Gastrocnemius medialis (tissue), 4 donors: ENCODE results near the gene MAP3K12.

Experiments used
- POLR2A ChIP-seq, 2 donors: fragments of 450-650 bp; IDR thresholded peaks; one replicate each; pipeline ENCODE4 v1.6.1; 2017; ENCODE audit warnings: antibody characterized with exemption in 2 of 2, mild to moderate bottlenecking in 2 of 2, moderate library complexity in 2 of 2
- TF ChIP-seq, protein P1 (sequence below), 5 experiments: fragments of 450-650 bp in 3 of 5; fragments of 200-600 bp in 2 of 5; sonication (generic) in 2 of 5; IDR thresholded peaks in 4 of 5; conservative IDR thresholded peaks in 1 of 5; 1 replicate in 4 of 5; 2 replicates in 1 of 5; pipeline ENCODE4 v1.5.1; 2016 to 2019; ENCODE audit warnings: antibody characterized with exemption in 5 of 5, mild to moderate bottlenecking in 3 of 5, moderate library complexity in 3 of 5

- TF ChIP-seq, protein P1, sequence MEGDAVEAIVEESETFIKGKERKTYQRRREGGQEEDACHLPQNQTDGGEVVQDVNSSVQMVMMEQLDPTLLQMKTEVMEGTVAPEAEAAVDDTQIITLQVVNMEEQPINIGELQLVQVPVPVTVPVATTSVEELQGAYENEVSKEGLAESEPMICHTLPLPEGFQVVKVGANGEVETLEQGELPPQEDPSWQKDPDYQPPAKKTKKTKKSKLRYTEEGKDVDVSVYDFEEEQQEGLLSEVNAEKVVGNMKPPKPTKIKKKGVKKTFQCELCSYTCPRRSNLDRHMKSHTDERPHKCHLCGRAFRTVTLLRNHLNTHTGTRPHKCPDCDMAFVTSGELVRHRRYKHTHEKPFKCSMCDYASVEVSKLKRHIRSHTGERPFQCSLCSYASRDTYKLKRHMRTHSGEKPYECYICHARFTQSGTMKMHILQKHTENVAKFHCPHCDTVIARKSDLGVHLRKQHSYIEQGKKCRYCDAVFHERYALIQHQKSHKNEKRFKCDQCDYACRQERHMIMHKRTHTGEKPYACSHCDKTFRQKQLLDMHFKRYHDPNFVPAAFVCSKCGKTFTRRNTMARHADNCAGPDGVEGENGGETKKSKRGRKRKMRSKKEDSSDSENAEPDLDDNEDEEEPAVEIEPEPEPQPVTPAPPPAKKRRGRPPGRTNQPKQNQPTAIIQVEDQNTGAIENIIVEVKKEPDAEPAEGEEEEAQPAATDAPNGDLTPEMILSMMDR (IDR thresholded peaks at IDR 0.05 in 4 of 5, conservative IDR thresholded peaks at IDR 0.05 in 1 of 5), result no peak
- TF ChIP-seq POLR2A (IDR thresholded peaks at IDR 0.05), result no peak
These were observed 42.4 kb downstream of the MAP3K12 start for GRCh38 chr12:53456654-53457366.
